Measurements from ENCODE around the gene ANKS1A. TPM values are rescaled to one million over a fixed set of nuclear protein-coding genes. Genes with fewer than 3 reads are reported as not detected.

The ANKS1A gene
- total RNA-seq, 1 donor from 2014 or later = 20.9 TPM

DNA sequence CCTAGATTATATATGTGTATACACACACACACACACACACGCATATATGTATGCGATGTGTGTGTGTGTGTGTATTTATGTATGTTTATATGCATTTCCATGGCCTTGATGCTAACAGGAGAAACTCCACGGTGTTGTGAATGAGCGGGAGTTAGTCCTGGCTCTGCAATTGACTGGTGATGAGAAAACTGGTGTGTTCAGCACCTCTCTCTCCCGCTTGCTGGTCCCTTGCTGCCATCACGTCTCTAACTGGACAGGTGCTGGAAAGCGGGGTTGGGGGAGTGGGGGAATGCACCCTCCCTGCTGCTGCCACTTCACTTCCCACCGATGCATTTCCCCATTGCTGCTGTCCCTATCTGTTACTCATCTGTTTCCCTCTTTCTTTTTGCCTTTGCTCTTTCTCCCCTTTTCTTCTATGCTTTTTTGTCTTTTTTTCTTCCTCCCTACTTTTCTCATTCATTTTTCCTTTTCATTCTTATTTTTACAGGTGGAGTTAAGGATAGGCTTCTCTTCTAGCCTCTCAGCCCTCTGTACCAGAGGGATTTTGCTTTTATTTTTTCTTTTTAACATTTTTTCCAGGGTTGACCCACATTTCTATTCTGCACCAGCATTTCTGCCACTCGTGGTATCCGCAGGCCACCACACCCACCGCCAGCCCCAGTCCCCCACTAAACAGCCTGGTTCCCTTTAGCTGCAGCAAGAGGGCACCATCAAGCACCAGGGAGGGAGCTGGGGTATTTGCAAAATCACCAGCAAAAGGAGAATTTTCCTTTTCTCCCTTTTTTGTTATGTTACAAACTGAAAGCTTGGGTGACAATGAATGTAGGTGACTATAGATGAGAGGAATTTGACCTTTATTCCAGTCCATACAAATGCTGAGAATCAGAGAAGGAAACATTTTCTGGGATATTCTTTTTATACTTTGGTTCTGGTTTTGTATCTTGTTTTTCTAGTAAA, 136.5 kb downstream of the ANKS1A start:
- Histone ChIP-seq H3K27me3 (no peaks in the 10 kb centered on the region), H3K27ac (peak overlapping the region; percentile 91 to 97), H3K9me3 (no peaks in the 10 kb centered on the region), H3K36me3 (no peaks in the 10 kb centered on the region), H3K4me1 (peaks cover 23 to 77% of the 10 kb centered on the region in 2 donors), H3K4me3 (peak overlapping the region; percentile 13 to 27)
- intact Hi-C loops (cut with DNase I) = no loop called here
- TF ChIP-seq, protein P1, sequence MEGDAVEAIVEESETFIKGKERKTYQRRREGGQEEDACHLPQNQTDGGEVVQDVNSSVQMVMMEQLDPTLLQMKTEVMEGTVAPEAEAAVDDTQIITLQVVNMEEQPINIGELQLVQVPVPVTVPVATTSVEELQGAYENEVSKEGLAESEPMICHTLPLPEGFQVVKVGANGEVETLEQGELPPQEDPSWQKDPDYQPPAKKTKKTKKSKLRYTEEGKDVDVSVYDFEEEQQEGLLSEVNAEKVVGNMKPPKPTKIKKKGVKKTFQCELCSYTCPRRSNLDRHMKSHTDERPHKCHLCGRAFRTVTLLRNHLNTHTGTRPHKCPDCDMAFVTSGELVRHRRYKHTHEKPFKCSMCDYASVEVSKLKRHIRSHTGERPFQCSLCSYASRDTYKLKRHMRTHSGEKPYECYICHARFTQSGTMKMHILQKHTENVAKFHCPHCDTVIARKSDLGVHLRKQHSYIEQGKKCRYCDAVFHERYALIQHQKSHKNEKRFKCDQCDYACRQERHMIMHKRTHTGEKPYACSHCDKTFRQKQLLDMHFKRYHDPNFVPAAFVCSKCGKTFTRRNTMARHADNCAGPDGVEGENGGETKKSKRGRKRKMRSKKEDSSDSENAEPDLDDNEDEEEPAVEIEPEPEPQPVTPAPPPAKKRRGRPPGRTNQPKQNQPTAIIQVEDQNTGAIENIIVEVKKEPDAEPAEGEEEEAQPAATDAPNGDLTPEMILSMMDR (IDR thresholded peaks at IDR 0.05) = peak in 1 of 3 experiments; percentile 55
- no peak for DNase-seq (ENCODE audit: low spot score in 2 of 2)

DNA sequence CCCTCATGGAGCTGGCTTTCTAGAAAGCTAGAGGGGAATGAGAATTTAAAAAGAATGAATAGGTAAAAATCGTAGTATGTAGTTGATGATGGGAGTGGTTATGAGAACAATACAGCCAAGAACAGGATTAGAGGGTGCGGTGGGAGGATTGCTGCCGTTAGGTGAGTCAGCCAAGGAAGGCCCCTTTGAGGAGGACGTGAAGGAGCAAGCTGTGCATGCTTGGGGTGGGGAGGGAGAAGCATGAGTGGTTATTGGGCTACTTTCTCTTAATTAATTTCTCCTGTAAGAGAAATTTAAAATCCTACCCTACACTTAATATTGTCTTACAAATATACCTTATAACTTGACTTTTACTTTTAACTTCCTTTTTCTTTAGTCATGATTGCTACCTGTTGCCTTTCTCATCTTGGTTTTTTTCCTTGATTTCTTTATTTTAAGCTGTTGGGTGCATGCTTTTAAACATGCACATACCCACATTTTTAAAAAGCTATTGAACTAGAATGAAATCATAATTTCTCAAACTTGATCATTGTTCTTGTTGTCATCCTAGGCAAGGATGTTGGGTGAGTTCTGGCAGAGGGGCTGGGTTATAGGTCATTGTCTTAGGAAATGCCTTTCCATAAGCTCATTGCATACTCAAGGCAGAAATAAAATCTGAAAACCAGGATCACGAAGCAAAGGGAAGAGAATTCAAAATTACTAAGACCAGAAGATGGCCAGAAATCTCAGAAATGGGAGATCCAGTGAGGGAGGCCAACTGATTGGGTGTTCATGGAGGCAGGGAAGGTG, 137.6 kb downstream of the ANKS1A start:
- no peaks in the 10 kb centered on the region for H3K9me3 ChIP-seq
- intact Hi-C loops (cut with DNase I) = no loop called here
- TF ChIP-seq, protein P1 (IDR thresholded peaks at IDR 0.05) = no peak
- DNase-seq (ENCODE audit: low spot score in 2 of 2) = no peak
- peak overlapping the region in 1 of 2 donors; percentile 27 for H3K4me3 ChIP-seq
- no peaks in the 10 kb centered on the region for H3K27me3 ChIP-seq
- peaks cover 25 to 79% of the 10 kb centered on the region in 2 donors for H3K4me1 ChIP-seq
- peaks cover 0 to 4% of the 10 kb centered on the region in 2 donors for H3K36me3 ChIP-seq
- H3K27ac ChIP-seq = peak overlapping the region; percentile 91 to 97

DNA sequence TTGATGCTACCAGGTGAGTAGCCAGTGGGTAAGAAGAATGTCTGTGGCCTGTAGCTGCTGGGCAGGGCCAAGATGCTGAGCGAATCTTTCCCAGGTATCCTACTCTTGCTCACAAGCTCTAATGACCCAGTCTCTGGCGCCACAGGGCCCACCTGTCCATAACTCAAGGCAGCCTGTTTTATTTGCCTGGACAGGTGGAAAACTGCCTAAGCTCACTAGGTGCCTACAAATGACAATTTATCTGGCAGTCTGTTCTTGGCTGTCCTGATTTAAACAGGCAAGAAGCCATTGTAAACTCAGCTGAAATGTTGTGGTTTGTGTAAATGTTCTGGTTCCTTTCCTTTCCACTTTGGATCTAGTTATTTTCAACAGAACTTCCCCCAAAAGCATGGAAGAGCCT, 138.8 kb downstream of the ANKS1A start:
- intact Hi-C loops (cut with DNase I) = no loop called here
- H3K4me3 ChIP-seq = no peak overlapping the region
- H3K36me3 ChIP-seq = peaks cover 0 to 4% of the 10 kb centered on the region in 2 donors
- no peaks in the 10 kb centered on the region for H3K27me3 ChIP-seq
- DNase-seq (ENCODE audit: low spot score in 2 of 2) = no peak
- H3K4me1 ChIP-seq = peaks cover 24 to 81% of the 10 kb centered on the region in 2 donors
- TF ChIP-seq, protein P1 (IDR thresholded peaks at IDR 0.05) = no peak
- H3K9me3 ChIP-seq = no peaks in the 10 kb centered on the region
- peak overlapping the region; percentile 91 to 97 for H3K27ac ChIP-seq

DNA sequence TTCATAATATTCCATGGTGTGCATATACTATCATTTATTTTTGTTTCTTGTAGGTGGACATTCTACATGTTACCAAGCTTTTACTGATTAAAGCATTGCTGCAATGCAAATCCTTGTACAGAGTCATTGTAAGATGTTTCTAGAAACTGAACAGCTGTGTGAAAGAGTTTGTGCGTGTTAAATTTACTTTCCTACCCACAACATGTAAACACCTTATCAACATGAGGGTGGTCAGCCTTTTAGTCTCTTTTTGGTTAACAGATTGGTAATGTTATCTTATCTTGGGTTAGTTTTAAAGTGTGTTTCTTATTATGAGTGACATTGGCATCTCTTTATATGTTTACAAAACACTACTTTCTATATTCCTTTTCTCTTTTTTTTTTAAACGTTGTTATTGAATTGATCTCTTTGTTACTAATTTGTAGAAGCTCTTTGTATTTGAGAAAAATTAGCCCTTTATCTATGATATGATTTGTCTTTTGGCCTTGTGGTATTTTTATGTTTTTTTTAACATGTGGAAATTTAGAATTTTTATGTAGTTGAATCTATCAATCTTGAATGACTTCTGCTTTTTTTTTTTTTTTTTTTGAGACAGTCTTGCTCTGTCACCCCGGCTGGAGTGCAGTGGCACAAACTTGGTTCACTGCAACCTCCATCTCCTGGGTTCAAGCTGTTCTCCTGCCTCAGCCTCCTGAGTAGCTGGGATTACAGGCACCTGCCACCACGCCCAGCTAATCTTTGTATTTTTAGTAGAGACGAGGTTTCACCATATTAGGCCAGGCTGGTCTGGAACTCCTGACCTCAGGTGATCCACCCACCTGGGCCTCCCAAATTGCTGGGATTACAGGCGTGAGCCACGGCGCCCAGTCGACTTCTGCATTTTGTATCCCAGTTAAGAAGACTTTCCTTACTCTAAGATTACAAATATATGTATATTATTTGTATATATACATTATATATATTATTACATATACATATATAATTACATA, 140.0 kb downstream of the ANKS1A start:
- intact Hi-C loops (cut with DNase I) = no loop called here
- H3K27ac ChIP-seq = peak overlapping the region; percentile 91 to 97
- no peaks in the 10 kb centered on the region for H3K27me3 ChIP-seq
- no peak for DNase-seq (ENCODE audit: low spot score in 2 of 2)
- TF ChIP-seq, protein P1 (IDR thresholded peaks at IDR 0.05) = no peak
- H3K4me3 ChIP-seq = no peak overlapping the region
- H3K36me3 ChIP-seq = peaks cover 0 to 4% of the 10 kb centered on the region in 2 donors
- H3K9me3 ChIP-seq = no peaks in the 10 kb centered on the region
- peaks cover 24 to 82% of the 10 kb centered on the region in 2 donors for H3K4me1 ChIP-seq

DNA sequence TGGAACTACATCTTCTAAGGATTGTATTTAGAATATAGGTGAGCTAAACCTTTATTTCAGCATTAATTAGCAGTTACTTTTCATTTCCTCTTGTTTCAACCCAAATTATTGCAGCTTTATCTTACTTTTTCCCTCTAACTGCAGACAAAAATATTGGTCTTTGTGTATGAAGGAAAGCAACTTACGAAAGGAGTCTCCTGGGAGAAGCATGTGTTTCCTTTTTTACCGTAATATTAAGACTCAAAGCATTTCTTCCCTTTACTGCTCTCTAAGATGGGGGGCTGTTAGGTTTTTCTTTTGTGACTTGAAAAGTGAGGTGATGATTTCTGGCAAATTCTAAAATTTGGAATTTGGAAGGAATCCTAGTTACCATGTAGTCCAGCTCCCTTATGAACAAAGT, 141.0 kb downstream of the ANKS1A start:
- no peaks in the 10 kb centered on the region for H3K9me3 ChIP-seq
- DNase-seq (ENCODE audit: low spot score in 2 of 2) = no peak
- H3K36me3 ChIP-seq = peaks cover 0 to 4% of the 10 kb centered on the region in 2 donors
- no peaks in the 10 kb centered on the region for H3K27me3 ChIP-seq
- peak overlapping the region; percentile 91 to 97 for H3K27ac ChIP-seq
- intact Hi-C loops (cut with DNase I) = no loop called here
- H3K4me1 ChIP-seq = peaks cover 24 to 82% of the 10 kb centered on the region in 2 donors
- H3K4me3 ChIP-seq = no peak overlapping the region
- TF ChIP-seq, protein P1 (IDR thresholded peaks at IDR 0.05) = no peak

Measured in ascending aorta (tissue), 2 donors.